Activated naive CD8-positive, alpha-beta T cell treated with anti-CD3 and anti-CD28 coated beads, Interleukin-2, amount 50 U/mL, for 16 hours (primary cell): ENCODE data around the gene SUPT4H1.

Experiments used
- DNase-seq: peaks from one replicate; pipeline ENCODE4 v3.0.0-alpha.2; 2020; ENCODE audit warnings: low read depth, low spot score

SUPT4H1 gene

DNA sequence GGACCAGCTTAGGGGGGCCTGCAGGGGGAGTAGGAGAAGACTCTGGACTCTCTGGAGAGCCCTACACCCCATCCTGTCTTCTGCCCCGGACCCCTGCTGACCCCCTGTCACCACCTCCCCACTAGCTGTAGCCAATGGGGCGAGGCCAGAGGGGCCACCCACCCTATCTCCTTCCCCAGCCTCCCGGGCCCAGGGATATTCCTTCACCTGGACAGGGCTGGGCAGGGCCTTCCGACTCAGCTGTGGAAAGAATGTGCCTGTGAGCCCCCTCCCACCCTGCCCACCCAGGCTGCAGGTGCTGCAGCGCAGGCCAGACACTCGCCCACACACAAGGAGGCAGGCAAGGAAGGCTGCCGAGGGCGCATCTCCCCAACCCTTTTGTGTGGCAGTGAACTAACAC, 46.4 kb downstream of the SUPT4H1 start:
- no peak for DNase-seq

DNA sequence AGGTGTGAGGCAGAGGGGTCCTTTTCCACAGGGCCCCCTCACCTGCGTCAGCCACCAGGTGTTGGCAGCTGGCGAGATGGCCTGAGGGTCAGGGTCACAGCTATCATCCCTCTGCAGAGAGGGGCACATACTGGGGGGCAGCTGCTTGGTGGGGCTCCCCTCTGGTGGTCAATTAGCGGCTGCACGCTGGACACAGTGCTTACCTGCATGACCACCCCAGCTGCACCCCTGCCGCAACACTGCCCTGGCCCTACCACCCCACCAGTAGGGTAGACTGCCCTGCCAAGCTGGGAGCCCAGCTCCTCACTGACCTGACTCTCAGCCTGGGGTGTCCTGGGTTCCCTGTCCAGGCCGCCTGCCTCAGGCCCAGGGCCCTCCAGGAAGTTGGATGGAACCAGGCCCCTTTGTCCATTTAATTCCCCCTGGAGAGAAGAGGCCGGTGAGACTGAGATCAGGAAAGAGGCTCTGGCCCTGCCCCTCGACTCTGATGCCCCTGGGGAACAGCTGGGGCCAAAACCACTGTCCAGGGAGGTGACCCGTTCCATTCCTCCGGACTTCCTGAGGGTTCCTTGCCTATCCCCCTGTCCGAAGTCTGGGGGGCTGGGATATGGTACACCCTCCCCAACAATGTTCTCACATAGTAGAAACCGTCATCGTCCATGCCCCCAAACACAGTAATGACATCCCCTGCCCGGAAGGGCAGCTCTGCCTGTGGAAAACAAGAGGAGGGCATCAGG, 47.1 kb downstream of the SUPT4H1 start:
- no peak for DNase-seq

DNA sequence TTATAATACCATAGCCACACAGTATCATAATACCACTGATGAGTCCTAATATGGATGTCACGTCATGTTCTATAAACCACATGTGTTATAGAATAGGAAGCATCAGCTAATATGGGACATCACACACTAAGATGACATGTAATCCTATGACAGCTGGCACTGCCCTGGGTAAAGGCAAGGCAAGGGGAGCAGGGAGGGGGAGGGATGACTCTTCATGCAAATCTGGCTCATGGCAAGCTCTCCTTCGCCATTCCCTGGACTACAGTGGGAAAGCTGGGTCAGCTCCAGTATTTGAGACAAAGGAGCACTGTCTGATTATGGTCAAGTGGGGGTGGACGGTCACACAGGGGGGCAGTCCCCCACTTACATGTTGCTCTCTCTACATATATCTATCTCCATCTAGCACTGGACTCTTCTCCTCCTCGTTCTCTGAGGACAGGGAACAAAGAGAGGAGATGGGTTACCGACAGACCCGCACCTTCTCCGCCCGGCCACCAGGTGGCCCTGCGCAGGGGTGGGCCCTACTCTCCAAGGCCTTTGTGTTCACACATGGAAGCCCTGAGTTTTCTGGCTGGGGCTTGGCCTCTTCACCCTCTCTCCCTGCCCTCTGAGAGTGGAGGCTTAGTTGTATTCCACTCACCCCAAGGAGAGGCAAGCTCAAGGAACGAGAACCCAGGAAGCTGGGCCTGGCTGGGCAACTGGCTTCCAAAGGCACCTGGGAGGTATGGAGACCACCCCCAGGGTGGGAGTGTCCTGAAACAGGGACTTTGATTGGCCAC, 47.8 kb downstream of the SUPT4H1 start:
- DNase-seq: peak; percentile 32

DNA sequence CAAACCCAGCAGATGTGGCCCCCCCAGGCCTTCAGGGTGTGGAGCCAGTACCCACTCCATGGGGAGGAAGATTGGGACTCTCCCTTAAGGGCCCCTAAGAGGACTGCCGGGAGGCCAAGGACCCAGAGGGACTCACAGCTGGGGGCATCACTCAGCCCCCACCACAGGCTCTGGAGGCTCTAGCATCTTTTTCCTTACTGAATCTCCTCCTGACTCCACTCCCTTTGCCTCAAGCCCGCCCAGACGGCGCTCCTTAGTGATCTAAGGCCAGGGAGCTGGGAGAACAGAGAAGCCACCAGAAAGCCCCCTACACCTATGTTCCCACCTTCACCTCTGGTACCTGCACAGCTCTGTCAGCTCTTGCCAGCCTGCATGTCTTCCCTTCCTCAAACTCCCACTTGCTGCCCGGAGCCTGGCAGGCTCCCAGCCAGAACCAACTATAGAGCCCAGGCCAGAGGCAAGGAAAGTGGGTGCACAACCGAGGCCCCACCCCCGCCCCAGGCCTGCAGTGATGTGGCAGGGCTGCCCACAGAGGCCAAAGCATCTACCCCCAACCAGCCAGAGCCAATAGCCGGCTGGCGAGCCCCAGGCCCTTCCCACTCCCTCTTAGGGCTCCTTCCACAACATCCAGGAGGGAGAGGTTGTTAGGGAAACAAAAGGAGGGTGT, 48.9 kb downstream of the SUPT4H1 start:
- DNase-seq: no peak

DNA sequence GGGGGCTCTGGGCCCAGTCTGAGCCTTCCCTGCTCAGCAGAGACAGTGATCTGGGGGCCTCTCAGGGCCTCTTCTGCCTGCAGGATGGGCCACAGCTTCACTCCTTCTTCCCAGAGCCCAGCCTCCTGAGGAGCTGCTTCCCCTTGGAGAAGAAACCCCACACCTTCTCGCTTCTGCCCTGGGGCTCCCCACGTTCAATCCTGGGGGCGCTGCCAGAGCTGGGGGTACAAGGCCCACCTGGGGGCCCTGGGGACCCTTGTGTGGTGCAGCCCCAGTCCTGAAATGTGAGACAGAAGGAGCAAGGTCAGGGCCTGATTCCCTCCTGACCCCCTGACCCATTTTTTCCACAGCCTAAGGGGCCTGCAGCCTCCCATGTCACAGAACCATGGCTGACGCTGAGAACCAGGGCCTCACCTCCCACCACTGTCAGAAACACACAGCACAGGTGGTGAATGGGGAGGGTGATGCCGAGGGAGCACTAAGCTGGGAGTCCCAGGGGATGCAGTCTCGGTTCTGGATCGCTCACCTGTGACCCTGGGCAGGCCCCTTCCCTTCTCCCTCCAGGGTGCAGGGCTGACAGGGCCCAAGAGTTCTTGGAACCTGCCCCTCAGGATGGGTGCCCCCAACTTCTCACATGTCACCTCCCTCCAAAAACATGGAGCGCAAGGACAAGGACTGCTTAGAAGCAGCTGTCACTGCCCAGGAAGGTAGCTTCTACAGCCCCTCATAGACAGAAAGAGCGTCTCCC, 49.7 kb downstream of the SUPT4H1 start:
- DNase-seq: no peak

DNA sequence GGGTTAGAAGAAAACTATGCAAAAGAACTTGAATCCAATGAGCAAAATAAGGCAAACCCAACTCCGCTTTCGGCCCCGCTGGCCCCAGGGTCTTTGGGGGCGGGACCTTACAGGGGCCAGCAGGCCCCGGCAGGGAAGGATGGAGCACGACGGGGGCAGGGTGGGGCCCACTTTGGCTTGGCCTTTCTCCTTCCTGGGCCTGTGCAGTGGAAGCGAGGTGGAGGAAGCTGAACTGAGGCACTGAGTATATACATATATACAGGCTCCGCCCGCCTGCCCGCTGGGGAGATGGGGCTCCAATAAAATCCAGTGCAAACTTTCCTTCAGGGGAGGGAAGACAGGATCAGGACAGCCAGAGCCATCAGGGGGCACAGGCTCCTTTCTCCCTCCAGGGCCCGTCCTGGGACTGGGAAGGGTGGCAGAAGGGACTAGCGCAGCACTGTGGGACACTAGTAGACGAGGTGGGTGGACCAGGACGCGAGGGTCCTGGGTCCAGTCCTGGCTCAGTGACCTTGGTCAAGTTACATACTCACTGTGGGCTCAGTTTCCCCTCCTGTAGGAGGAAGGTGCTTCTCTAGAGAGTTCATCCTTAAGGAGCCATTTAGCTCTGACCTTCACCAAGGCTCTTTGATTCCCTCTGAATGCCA, 50.4 kb downstream of the SUPT4H1 start:
- DNase-seq: no peak

DNA sequence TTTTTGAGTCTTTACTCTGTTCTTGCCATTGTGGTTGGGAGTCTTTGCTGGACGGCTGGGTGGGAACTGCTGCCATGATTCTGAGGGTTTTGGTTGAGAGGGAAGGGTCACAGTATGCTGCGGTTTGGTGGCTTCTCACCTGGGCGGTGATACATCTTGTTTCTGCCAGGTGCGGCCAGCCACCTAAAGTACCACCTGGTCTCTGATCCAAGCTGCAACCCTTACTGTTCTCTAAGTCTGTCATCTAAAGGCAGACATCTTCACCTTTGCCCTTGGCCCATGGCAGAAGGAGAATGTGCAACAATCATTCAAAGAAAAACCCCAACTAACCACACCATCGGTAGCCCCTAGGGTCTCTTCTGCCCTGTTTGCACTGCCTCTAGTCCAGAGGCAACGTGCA, 51.7 kb downstream of the SUPT4H1 start:
- DNase-seq: no peak
